Liver (tissue), 9 donors: ENCODE data around the gene MRPS35. TPM values are rescaled to one million over a fixed set of nuclear protein-coding genes. Genes with fewer than 3 reads are reported as not detected.

Source experiments
- DNase-seq: peaks from one replicate; pipeline ENCODE4 v3.0.0-alpha.2; 2017; ENCODE audit warnings: low spot score
- H3K27ac ChIP-seq, 2 donors: one replicate each; pipeline ENCODE4 v1.7.0; 2013; ENCODE audit warnings: inconsistent platforms in 2 of 2, low read length in 2 of 2, control low read depth in 1 of 2, low read depth in 1 of 2, mild to moderate bottlenecking in 1 of 2
- H3K27me3 ChIP-seq, 4 donors: one replicate each; pipeline versions ENCODE4 v1.6.1 to v1.7.0; 2013; ENCODE audit warnings: low read length in 3 of 4, inconsistent platforms in 1 of 4, mild to moderate bottlenecking in 1 of 4, moderate library complexity in 1 of 4; ENCODE audit not compliant: control insufficient read depth in 4 of 4, insufficient read depth in 4 of 4
- H3K36me3 ChIP-seq, 4 donors: one replicate each; pipeline versions ENCODE4 v1.6.1 to v1.7.0; 2013; ENCODE audit warnings: low read length in 3 of 4, mild to moderate bottlenecking in 3 of 4, low read depth in 1 of 4, moderate library complexity in 1 of 4; ENCODE audit not compliant: control insufficient read depth in 4 of 4, insufficient read depth in 3 of 4
- H3K4me1 ChIP-seq, 4 donors: one replicate each; pipeline versions ENCODE4 v1.6.1 to v1.7.0; 2013; ENCODE audit warnings: low read length in 3 of 4, mild to moderate bottlenecking in 3 of 4, moderate library complexity in 1 of 4; ENCODE audit not compliant: control insufficient read depth in 4 of 4, insufficient read depth in 4 of 4
- H3K4me3 ChIP-seq, 3 donors: one replicate each; pipeline versions ENCODE4 v1.6.1 to v1.7.0; 2013; ENCODE audit warnings: low read length in 3 of 3, control low read depth in 1 of 3, low read depth in 1 of 3, mild to moderate bottlenecking in 1 of 3
- H3K9ac ChIP-seq, 2 donors: one replicate each; pipeline ENCODE4 v1.7.0; 2013; ENCODE audit warnings: low read length in 2 of 2, mild to moderate bottlenecking in 2 of 2, moderate library complexity in 2 of 2, control low read depth in 1 of 2, low read depth in 1 of 2
- H3K9me3 ChIP-seq, 4 donors: one replicate each; pipeline versions ENCODE4 v1.6.1 to v1.7.0; 2013; ENCODE audit warnings: low read length in 3 of 4; ENCODE audit not compliant: control insufficient read depth in 4 of 4
- EGR1 ChIP-seq, 2 donors: IDR thresholded peaks; 2 replicates each; pipeline ENCODE4 v1.6.1; 2016 to 2018; ENCODE audit warnings: antibody characterized with exemption in 2 of 2, low read depth in 2 of 2
- FOXA2 ChIP-seq: IDR thresholded peaks from 2 replicates; pipeline ENCODE4 v1.6.1; 2016; ENCODE audit warnings: antibody characterized with exemption
- GABPA ChIP-seq, 2 donors: IDR thresholded peaks in 1 of 2; conservative IDR thresholded peaks in 1 of 2; 2 replicates each; pipeline ENCODE4 v1.6.1; 2016; ENCODE audit warnings: antibody characterized with exemption in 2 of 2, mild to moderate bottlenecking in 1 of 2, moderate library complexity in 1 of 2
- HNF4A ChIP-seq, 2 donors: conservative IDR thresholded peaks; 2 replicates each; pipeline ENCODE4 v1.6.1; 2016; ENCODE audit warnings: antibody characterized with exemption in 2 of 2, mild to moderate bottlenecking in 2 of 2
- HNF4G ChIP-seq: IDR thresholded peaks from 2 replicates; pipeline ENCODE4 v1.6.1; 2016; ENCODE audit warnings: antibody characterized with exemption
- NR2F2 ChIP-seq: IDR thresholded peaks from 2 replicates; pipeline ENCODE4 v1.6.1; 2016; ENCODE audit warnings: antibody characterized with exemption
- RXRA ChIP-seq, 2 donors: IDR thresholded peaks; 2 replicates each; pipeline ENCODE4 v1.6.1; 2017 to 2018; ENCODE audit warnings: antibody characterized with exemption in 2 of 2, mild to moderate bottlenecking in 1 of 2
- TAF1 ChIP-seq: conservative IDR thresholded peaks from 2 replicates; pipeline ENCODE4 v1.6.1; 2016; ENCODE audit warnings: antibody characterized with exemption, mild to moderate bottlenecking
- YY1 ChIP-seq: IDR thresholded peaks from 2 replicates; pipeline ENCODE4 v1.6.1; 2016; ENCODE audit warnings: antibody characterized with exemption, mild to moderate bottlenecking
- WGBS: extraction: QIAGEN DNeasy Blood & Tissue Kit; methylation state at CpG from one replicate; pipeline ENCODE4 v1.1.7; 2013; 5-methylcytosine and 5-hydroxymethylcytosine counted together
- polyA plus RNA-seq, 2 donors: library from polyadenylated mRNA; stranded (reverse) in 1 of 2; unstranded in 1 of 2; fragments of 200-250 nt in 1 of 2; fragments of >200 nt in 1 of 2; fragmentation: Nextera tagmentation in 1 of 2; extraction: Ambion mirVana in 1 of 2; gene quantifications; one replicate each; pipeline versions ENCODE4 v1.2.1 to v1.2.3, GENCODE V29; 2013 to 2015
- total RNA-seq, 2 donors: library from RNA; depleted of rRNA; stranded (reverse); fragments of >200 nt; gene quantifications; one replicate each; pipeline ENCODE4 v1.2.3, GENCODE V29; 2014
- TF ChIP-seq, protein P1 (sequence below): IDR thresholded peaks from 2 replicates; pipeline ENCODE4 v1.6.1; 2016; ENCODE audit warnings: antibody characterized with exemption
- TF ChIP-seq, protein P2 (sequence below): IDR thresholded peaks from 2 replicates; pipeline ENCODE4 v1.6.1; 2016; ENCODE audit warnings: antibody characterized with exemption
- TF ChIP-seq, protein P3 (sequence below): fragments of 150-350 bp; IDR thresholded peaks from 2 replicates; pipeline ENCODE4 v1.5.1; 2017; ENCODE audit warnings: improper control_type of control experiment, low read depth, low read length; ENCODE audit not compliant: missing input control
- TF ChIP-seq, protein P4 (sequence below): IDR thresholded peaks from 2 replicates; pipeline ENCODE4 v1.6.1; 2016; ENCODE audit warnings: antibody characterized with exemption
- TF ChIP-seq, protein P5 (sequence below): IDR thresholded peaks from 2 replicates; pipeline ENCODE4 v1.6.1; 2016; ENCODE audit warnings: antibody characterized with exemption, mild to moderate bottlenecking
- donor health status: healthy.
- donor health status: healthy.
- donor health status: healthy.
- donor health status: healthy.
- donor health status: healthy.

The MRPS35 gene
- total and polyA plus RNA-seq, 4 donors: 27.4 to 64.3 (median 49.4) TPM

DNA sequence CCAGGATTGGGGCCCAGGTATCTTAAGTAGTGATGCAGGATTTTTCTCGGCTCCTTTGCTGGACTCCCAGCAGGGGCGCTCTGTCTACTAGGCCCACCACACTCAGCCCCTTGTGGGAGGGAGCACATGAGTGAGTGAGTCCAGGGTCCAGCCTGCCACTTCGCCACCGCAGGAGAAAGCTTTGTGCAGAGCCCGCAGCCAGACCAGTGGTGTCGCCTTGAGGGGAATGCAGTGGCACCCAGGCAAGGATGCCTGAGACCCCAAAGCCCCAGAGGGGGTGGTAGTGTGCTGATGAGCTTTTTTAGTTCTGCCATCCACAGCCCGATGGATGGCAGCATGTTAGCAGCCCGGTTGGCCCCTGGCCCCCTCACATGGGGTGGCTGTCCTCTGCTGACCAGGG is 5.4 kb upstream of the MRPS35 start:
- peaks cover 0 to 3% (median under 1%) of the 10 kb centered on the region in 4 donors for H3K4me1 ChIP-seq
- 88% methylated on average over 8 of the region's 8 CpGs for WGBS
- TF ChIP-seq, protein P1, sequence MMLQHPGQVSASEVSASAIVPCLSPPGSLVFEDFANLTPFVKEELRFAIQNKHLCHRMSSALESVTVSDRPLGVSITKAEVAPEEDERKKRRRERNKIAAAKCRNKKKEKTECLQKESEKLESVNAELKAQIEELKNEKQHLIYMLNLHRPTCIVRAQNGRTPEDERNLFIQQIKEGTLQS: no peak
- no peak for TF ChIP-seq FOXA2
- TF ChIP-seq RXRA (IDR thresholded peaks at IDR 0.05): no peak
- TF ChIP-seq, protein P2, sequence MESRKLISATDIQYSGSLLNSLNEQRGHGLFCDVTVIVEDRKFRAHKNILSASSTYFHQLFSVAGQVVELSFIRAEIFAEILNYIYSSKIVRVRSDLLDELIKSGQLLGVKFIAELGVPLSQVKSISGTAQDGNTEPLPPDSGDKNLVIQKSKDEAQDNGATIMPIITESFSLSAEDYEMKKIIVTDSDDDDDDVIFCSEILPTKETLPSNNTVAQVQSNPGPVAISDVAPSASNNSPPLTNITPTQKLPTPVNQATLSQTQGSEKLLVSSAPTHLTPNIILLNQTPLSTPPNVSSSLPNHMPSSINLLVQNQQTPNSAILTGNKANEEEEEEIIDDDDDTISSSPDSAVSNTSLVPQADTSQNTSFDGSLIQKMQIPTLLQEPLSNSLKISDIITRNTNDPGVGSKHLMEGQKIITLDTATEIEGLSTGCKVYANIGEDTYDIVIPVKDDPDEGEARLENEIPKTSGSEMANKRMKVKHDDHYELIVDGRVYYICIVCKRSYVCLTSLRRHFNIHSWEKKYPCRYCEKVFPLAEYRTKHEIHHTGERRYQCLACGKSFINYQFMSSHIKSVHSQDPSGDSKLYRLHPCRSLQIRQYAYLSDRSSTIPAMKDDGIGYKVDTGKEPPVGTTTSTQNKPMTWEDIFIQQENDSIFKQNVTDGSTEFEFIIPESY: no peak

DNA sequence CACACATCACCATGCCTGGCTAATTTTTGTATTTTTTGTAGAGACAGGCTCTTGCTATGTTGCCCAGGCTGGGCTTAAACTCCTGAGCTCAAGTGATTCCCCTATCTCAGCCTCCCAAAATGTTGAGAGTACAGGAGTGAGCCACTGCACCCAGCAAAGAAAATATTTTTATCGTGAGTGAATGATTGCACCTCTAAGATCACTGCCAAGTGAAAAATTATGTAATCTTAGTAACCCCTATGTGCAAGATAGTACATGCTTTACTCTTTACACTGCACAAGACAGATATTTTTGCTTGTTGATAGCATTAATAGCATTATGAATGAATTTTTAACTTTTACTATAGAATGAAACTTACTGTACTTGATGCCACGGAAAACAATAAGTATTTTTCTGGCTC is 3.4 kb upstream of the MRPS35 start:
- Histone ChIP-seq H3K27ac (no peak overlapping the region), H3K4me3 (no peak overlapping the region), H3K36me3 (no peaks in the 10 kb centered on the region), H3K9me3 (no peaks in the 10 kb centered on the region), H3K4me1 (peaks cover 2 to 13% (median 9%) of the 10 kb centered on the region in 4 donors), H3K27me3 (no peaks in the 10 kb centered on the region), H3K9ac (no peak overlapping the region)
- 68% methylated on average over 2 of the region's 2 CpGs for WGBS
- DNase-seq: no peak
- TF ChIP-seq TAF1: no peak
- no peak for TF ChIP-seq GABPA (IDR thresholded peaks at IDR 0.05 in 1 of 2, conservative IDR thresholded peaks at IDR 0.05 in 1 of 2)
- no peak for TF ChIP-seq YY1
- TF ChIP-seq, protein P3, sequence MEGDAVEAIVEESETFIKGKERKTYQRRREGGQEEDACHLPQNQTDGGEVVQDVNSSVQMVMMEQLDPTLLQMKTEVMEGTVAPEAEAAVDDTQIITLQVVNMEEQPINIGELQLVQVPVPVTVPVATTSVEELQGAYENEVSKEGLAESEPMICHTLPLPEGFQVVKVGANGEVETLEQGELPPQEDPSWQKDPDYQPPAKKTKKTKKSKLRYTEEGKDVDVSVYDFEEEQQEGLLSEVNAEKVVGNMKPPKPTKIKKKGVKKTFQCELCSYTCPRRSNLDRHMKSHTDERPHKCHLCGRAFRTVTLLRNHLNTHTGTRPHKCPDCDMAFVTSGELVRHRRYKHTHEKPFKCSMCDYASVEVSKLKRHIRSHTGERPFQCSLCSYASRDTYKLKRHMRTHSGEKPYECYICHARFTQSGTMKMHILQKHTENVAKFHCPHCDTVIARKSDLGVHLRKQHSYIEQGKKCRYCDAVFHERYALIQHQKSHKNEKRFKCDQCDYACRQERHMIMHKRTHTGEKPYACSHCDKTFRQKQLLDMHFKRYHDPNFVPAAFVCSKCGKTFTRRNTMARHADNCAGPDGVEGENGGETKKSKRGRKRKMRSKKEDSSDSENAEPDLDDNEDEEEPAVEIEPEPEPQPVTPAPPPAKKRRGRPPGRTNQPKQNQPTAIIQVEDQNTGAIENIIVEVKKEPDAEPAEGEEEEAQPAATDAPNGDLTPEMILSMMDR: no peak
- TF ChIP-seq, protein P4, sequence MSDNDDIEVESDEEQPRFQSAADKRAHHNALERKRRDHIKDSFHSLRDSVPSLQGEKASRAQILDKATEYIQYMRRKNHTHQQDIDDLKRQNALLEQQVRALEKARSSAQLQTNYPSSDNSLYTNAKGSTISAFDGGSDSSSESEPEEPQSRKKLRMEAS: no peak
- no peak for TF ChIP-seq FOXA2
- TF ChIP-seq, protein P5, sequence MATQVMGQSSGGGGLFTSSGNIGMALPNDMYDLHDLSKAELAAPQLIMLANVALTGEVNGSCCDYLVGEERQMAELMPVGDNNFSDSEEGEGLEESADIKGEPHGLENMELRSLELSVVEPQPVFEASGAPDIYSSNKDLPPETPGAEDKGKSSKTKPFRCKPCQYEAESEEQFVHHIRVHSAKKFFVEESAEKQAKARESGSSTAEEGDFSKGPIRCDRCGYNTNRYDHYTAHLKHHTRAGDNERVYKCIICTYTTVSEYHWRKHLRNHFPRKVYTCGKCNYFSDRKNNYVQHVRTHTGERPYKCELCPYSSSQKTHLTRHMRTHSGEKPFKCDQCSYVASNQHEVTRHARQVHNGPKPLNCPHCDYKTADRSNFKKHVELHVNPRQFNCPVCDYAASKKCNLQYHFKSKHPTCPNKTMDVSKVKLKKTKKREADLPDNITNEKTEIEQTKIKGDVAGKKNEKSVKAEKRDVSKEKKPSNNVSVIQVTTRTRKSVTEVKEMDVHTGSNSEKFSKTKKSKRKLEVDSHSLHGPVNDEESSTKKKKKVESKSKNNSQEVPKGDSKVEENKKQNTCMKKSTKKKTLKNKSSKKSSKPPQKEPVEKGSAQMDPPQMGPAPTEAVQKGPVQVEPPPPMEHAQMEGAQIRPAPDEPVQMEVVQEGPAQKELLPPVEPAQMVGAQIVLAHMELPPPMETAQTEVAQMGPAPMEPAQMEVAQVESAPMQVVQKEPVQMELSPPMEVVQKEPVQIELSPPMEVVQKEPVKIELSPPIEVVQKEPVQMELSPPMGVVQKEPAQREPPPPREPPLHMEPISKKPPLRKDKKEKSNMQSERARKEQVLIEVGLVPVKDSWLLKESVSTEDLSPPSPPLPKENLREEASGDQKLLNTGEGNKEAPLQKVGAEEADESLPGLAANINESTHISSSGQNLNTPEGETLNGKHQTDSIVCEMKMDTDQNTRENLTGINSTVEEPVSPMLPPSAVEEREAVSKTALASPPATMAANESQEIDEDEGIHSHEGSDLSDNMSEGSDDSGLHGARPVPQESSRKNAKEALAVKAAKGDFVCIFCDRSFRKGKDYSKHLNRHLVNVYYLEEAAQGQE: no peak
- TF ChIP-seq HNF4A (conservative IDR thresholded peaks at IDR 0.05): no peak
- TF ChIP-seq HNF4G: no peak
- TF ChIP-seq, protein P1: no peak
- no peak for TF ChIP-seq NR2F2
- TF ChIP-seq EGR1 (IDR thresholded peaks at IDR 0.05; ENCODE audit: low read depth in 2 of 2): no peak

More for the DNA sequence above, 5.4 kb upstream of the MRPS35 start:
- H3K4me3 ChIP-seq: no peak overlapping the region
- H3K9ac ChIP-seq: no peak overlapping the region
- no peaks in the 10 kb centered on the region for H3K9me3 ChIP-seq
- DNase-seq: no peak
- no peaks in the 10 kb centered on the region for H3K27me3 ChIP-seq
- H3K36me3 ChIP-seq: no peaks in the 10 kb centered on the region
- no peak overlapping the region for H3K27ac ChIP-seq
